Heart left ventricle (tissue), 13 donors: ENCODE results near the gene TTLL11.

Experiments
- POLR2A ChIP-seq, 2 donors: fragments of 450-650 bp; IDR thresholded peaks; one replicate each; pipeline ENCODE4 v1.6.1; 2017; ENCODE audit warnings: antibody characterized with exemption in 2 of 2, mild to moderate bottlenecking in 2 of 2, moderate library complexity in 2 of 2
- TF ChIP-seq, protein P1 (sequence below), 12 donors: fragments of 200-600 bp; sonication (generic) in 4 of 12; IDR thresholded peaks; one replicate each; pipeline versions ENCODE4 v1.5.0 to v1.8.0; 2018 to 2022; ENCODE audit warnings: antibody characterized with exemption in 12 of 12, mild to moderate bottlenecking in 5 of 12
- donor health status: ischemic (EF 13 %, LVEDD 7.1; RV severe dilation, severe dysfunction).
- donor health status: DM: no; HTN: yes; CAD: no.
- donor health status: DM: no; HTN: no; CAD: no.
- donor health status: ischemic (EF 25% LVEDD 6.9; RV normal size, moderate dysfunction).
- donor health status: ischemic (EF 25% LVEDD 5.7; RV mildly dilated, moderate dysfunction).
- donor health status: ischemic (EF 35%, LVEDD 5.7; RV mildly dilated, moderate dysfunction).
- donor health status: nonischemic (EF 11% LVEDD 7.7; RV severe dilation, severe dysfunction).
- donor health status: DM: yes; HTN: yes; CAD: no.
- donor health status: PGD.
- donor health status: ischemic (EF 29% LVEDD 5.4; RV normal size, mild dysfunction).
- donor health status: nonischemic (EF 23%, LVEDD 6.1; RV moderate dilation, normal function).

- TF ChIP-seq, protein P1, sequence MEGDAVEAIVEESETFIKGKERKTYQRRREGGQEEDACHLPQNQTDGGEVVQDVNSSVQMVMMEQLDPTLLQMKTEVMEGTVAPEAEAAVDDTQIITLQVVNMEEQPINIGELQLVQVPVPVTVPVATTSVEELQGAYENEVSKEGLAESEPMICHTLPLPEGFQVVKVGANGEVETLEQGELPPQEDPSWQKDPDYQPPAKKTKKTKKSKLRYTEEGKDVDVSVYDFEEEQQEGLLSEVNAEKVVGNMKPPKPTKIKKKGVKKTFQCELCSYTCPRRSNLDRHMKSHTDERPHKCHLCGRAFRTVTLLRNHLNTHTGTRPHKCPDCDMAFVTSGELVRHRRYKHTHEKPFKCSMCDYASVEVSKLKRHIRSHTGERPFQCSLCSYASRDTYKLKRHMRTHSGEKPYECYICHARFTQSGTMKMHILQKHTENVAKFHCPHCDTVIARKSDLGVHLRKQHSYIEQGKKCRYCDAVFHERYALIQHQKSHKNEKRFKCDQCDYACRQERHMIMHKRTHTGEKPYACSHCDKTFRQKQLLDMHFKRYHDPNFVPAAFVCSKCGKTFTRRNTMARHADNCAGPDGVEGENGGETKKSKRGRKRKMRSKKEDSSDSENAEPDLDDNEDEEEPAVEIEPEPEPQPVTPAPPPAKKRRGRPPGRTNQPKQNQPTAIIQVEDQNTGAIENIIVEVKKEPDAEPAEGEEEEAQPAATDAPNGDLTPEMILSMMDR (IDR thresholded peaks at IDR 0.05) = no peak
- no peak for TF ChIP-seq POLR2A (IDR thresholded peaks at IDR 0.05)
These were observed 6.2 kb downstream of the TTLL11 start for GRCh38 chr9:122086873-122087272.
